KMS-11 (cell line): Measurements from ENCODE around the gene CLDN6.

ENCODE experiments used
- H2AFZ ChIP-seq: fragments of 200-600 bp; sonication (generic); 2 replicates; pipeline ENCODE4 v1.6.1; 2016; ENCODE audit warnings: antibody characterized with exemption, mixed run types, low read depth
- H3K27ac ChIP-seq: fragments of 200-600 bp; sonication (generic); 2 replicates; pipeline ENCODE4 v1.6.1; 2016; ENCODE audit warnings: mild to moderate bottlenecking, mixed run types
- H3K27me3 ChIP-seq: fragments of 200-600 bp; sonication (generic); 2 replicates; pipeline ENCODE4 v1.6.1; 2017; ENCODE audit warnings: mild to moderate bottlenecking, low read depth, mixed run types, moderate library complexity; ENCODE audit not compliant: insufficient read depth
- H3K36me3 ChIP-seq: fragments of 200-600 bp; sonication (generic); 2 replicates; pipeline ENCODE4 v1.6.1; 2017; ENCODE audit warnings: mild to moderate bottlenecking, mixed run types; ENCODE audit not compliant: insufficient read depth
- H3K4me1 ChIP-seq: fragments of 200-600 bp; sonication (generic); 2 replicates; pipeline ENCODE4 v1.6.1; 2016; ENCODE audit warnings: mild to moderate bottlenecking, low read depth, mixed run types; ENCODE audit not compliant: poor library complexity, severe bottlenecking
- H3K4me2 ChIP-seq: fragments of 200-600 bp; sonication (generic); 2 replicates; pipeline ENCODE4 v1.7.0; 2016; ENCODE audit warnings: mild to moderate bottlenecking, mixed run types
- H3K4me3 ChIP-seq: fragments of 200-600 bp; sonication (generic); IDR thresholded peaks from 2 replicates; pipeline ENCODE4 v1.6.1; 2017; ENCODE audit warnings: low read depth, low read length, mixed read lengths; ENCODE audit not compliant: insufficient read depth
- H3K79me2 ChIP-seq: fragments of 200-600 bp; sonication (generic); 2 replicates; pipeline ENCODE4 v1.6.1; 2016; ENCODE audit warnings: low read depth, mixed run types; ENCODE audit not compliant: insufficient read depth
- H3K9ac ChIP-seq: fragments of 200-600 bp; sonication (generic); 2 replicates; pipeline ENCODE4 v1.6.1; 2016; ENCODE audit warnings: mild to moderate bottlenecking, mixed run types
- H4K20me1 ChIP-seq: fragments of 200-600 bp; sonication (generic); 2 replicates; pipeline ENCODE4 v1.6.1; 2016; ENCODE audit warnings: mild to moderate bottlenecking, mixed run types; ENCODE audit not compliant: insufficient read depth
- TF ChIP-seq, protein P1 (sequence below): fragments of 200-600 bp; sonication (generic); conservative IDR thresholded peaks from 2 replicates; pipeline ENCODE4 v1.6.1; 2017; ENCODE audit warnings: low read depth, mild to moderate bottlenecking, antibody characterized with exemption, low read length, moderate library complexity, mixed read lengths

Gene CLDN6

DNA sequence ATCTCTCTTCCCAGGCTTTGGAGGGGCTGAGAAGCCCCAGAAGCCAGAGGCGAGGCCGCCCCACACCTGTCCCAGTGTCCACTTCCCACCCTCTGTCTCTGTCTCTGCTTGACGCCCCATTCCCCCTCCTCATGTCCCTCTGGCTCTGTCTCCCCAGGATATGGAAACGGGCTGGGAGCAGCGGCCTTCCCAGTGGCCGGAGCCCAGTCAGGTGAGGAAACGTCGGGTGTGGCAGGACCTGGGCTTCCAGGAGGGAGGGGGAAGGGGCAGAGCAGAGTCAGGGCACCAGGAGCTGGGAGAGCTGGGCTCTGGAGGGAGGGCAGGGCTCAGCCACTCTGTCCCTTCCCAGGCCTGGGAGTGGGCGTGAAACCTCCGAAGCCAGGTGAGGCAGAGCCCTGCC is 27.1 kb downstream of the CLDN6 start:
- Histone ChIP-seq H2AFZ (no peak overlapping the region), H3K27me3 (peaks cover 100% of the 10 kb centered on the region), H3K9ac (no peak overlapping the region), H4K20me1 (no peaks in the 10 kb centered on the region), H3K4me3 (no peak overlapping the region), H3K79me2 (no peaks in the 10 kb centered on the region), H3K4me2 (no peak overlapping the region), H3K4me1 (no peaks in the 10 kb centered on the region), H3K36me3 (no peaks in the 10 kb centered on the region), H3K27ac (no peak overlapping the region)
- TF ChIP-seq, protein P1, sequence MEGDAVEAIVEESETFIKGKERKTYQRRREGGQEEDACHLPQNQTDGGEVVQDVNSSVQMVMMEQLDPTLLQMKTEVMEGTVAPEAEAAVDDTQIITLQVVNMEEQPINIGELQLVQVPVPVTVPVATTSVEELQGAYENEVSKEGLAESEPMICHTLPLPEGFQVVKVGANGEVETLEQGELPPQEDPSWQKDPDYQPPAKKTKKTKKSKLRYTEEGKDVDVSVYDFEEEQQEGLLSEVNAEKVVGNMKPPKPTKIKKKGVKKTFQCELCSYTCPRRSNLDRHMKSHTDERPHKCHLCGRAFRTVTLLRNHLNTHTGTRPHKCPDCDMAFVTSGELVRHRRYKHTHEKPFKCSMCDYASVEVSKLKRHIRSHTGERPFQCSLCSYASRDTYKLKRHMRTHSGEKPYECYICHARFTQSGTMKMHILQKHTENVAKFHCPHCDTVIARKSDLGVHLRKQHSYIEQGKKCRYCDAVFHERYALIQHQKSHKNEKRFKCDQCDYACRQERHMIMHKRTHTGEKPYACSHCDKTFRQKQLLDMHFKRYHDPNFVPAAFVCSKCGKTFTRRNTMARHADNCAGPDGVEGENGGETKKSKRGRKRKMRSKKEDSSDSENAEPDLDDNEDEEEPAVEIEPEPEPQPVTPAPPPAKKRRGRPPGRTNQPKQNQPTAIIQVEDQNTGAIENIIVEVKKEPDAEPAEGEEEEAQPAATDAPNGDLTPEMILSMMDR: no peak

DNA sequence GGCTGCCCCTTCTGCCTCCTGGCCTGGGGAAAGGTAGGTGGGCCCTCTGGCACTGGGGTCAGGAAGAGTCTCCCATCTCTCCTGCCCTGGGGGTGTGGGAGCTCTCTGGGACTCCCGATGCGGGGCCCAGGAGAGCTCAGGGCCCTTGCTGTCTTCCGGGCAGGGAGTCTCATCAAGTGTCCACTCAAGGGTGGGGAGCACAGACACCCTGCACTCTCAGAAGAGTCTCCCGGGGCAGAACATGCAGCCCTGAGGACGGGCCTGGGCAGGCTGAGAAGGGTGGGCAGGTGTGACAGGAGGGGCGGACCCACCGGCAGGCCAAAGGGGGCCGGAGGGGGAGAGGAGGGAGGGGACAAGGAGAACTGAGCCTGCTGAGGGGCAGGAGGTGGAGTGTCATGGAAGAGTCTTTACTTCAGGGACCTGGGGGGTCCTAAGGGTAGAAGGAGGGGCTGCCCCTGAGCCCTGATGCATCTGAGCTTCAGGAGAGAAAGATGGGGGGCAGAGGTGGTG is 29.3 kb downstream of the CLDN6 start:
- no peak overlapping the region for H3K4me3 ChIP-seq
- no peaks in the 10 kb centered on the region for H3K79me2 ChIP-seq
- TF ChIP-seq, protein P1: no peak
- H2AFZ ChIP-seq: no peak overlapping the region
- H3K36me3 ChIP-seq: no peaks in the 10 kb centered on the region
- H3K9ac ChIP-seq: no peak overlapping the region
- peaks cover 100% of the 10 kb centered on the region for H3K27me3 ChIP-seq
- H3K4me2 ChIP-seq: no peak overlapping the region
- H3K4me1 ChIP-seq: peaks cover 13% of the 10 kb centered on the region
- no peaks in the 10 kb centered on the region for H4K20me1 ChIP-seq
- no peak overlapping the region for H3K27ac ChIP-seq

DNA sequence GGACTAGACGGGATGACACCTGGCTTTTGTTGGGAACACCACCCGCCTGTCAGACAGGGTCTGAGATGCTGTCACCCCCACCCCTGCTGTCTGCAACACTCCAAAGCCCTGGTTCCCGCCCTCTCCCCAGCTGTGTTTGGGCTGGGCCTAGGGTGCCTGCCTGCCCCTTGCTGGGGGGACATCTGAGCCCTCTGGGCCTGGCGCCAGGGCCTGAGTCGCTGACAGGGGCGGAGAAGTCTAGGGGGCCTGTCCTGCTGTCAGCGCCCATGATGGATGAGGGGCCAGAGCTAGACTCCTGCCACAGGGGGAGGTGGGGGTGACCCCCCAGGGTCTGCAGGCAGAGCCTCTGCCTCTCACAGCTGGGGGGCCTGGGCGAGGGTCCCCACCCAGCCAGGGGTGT is 30.1 kb downstream of the CLDN6 start:
- H3K4me1 ChIP-seq: peaks cover 21% of the 10 kb centered on the region
- no peak overlapping the region for H3K27ac ChIP-seq
- no peak overlapping the region for H3K9ac ChIP-seq
- no peaks in the 10 kb centered on the region for H3K79me2 ChIP-seq
- no peak overlapping the region for H3K4me3 ChIP-seq
- TF ChIP-seq, protein P1: no peak
- H3K27me3 ChIP-seq: peaks cover 92% of the 10 kb centered on the region
- H2AFZ ChIP-seq: no peak overlapping the region
- H3K36me3 ChIP-seq: no peaks in the 10 kb centered on the region
- no peaks in the 10 kb centered on the region for H4K20me1 ChIP-seq
- no peak overlapping the region for H3K4me2 ChIP-seq

DNA sequence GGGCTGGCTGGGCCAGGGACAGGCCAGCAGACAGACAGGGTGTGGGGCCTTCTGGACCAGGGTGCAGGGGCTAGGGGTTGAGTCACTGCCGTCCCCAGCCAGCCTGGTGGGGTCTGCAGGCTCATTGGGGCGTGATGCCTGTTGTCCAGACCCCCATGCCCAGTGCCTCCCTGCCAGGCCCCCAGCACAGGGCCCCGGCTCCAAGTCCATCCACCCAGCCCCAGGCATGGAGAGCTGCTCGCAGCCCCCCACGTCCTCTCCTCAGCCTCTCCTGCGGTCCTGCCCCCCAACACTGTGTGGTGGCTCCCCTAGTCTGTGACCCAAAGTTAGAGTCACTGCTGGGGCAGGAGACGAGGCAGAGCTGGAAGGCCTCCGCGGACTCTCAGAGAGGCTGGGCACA is 30.7 kb downstream of the CLDN6 start:
- Histone ChIP-seq H3K4me1 (peaks cover 21% of the 10 kb centered on the region), H3K9ac (no peak overlapping the region), H3K27me3 (peaks cover 86% of the 10 kb centered on the region), H3K4me3 (no peak overlapping the region), H2AFZ (no peak overlapping the region), H4K20me1 (no peaks in the 10 kb centered on the region), H3K4me2 (no peak overlapping the region), H3K27ac (no peak overlapping the region), H3K36me3 (no peaks in the 10 kb centered on the region), H3K79me2 (no peaks in the 10 kb centered on the region)
- TF ChIP-seq, protein P1: no peak
